Astrocyte of the cerebellum (primary cell): ENCODE results near the gene JUN.

Source experiments
- DNase-seq: peaks from one replicate; pipeline ENCODE4 v3.0.0-alpha.2; 2011; ENCODE audit warnings: low read depth
- H3K4me3 ChIP-seq: 2 replicates; pipeline ENCODE4 v1.5.1; 2011; ENCODE audit warnings: mild to moderate bottlenecking, low read depth, low read length, moderate library complexity
- in situ Hi-C: cut with HindIII; loops from 2 replicates; pipeline ENCODE4 v1.10.0; 2017; ENCODE audit warnings: low sequenced_read_pairs
- TF ChIP-seq, protein P1 (sequence below): IDR thresholded peaks from 2 replicates; pipeline ENCODE4 v1.5.1; 2012; ENCODE audit warnings: low read length, low read depth, moderate library complexity, mild to moderate bottlenecking; ENCODE audit errors: missing control alignments

JUN gene

DNA sequence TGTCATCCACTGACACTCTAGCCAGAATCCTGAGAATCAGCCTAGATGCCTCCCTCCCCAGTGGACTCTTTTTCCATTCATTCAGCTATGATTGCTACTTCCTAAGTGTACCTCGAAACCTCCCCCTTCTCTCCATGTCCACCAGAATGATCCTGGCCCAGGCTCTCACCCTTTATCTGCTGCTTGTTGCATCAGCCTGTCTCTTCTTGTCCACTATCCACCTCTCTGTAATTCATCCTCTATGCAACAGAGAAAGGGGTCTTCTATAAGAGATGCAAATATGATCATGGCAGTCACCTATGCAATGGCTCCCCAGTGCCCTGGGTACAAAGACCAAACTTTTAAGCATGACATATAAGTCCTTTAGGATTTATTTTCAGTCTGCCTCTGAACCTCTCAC is 37.7 kb downstream of the JUN start:
- TF ChIP-seq, protein P1, sequence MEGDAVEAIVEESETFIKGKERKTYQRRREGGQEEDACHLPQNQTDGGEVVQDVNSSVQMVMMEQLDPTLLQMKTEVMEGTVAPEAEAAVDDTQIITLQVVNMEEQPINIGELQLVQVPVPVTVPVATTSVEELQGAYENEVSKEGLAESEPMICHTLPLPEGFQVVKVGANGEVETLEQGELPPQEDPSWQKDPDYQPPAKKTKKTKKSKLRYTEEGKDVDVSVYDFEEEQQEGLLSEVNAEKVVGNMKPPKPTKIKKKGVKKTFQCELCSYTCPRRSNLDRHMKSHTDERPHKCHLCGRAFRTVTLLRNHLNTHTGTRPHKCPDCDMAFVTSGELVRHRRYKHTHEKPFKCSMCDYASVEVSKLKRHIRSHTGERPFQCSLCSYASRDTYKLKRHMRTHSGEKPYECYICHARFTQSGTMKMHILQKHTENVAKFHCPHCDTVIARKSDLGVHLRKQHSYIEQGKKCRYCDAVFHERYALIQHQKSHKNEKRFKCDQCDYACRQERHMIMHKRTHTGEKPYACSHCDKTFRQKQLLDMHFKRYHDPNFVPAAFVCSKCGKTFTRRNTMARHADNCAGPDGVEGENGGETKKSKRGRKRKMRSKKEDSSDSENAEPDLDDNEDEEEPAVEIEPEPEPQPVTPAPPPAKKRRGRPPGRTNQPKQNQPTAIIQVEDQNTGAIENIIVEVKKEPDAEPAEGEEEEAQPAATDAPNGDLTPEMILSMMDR = no peak
- no peak for DNase-seq
- in situ Hi-C loops = loop anchor here (25.0 kb wide), 1 partner anchor 1016 kb away; no protein-coding TSS in a partner anchor
- no peak overlapping the region for H3K4me3 ChIP-seq

DNA sequence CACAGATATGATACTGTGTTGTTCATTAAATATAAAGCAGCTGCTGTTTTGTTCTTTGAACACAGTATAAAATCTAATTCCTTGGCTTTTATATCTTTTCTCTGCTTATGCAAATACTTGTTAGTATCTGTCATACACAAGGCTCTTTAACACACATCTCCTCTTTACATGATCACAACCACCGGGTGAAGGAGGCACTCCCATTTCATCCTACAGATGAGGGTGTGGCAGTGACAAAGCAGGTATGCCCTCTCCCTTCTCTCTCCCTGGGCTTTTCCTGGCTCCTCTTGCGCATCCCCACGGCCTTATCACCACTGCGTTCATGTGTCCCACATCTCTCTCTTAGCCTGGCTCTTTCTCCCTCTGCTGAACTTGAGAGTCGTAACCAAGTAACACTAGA is 38.2 kb downstream of the JUN start:
- no peak for DNase-seq
- H3K4me3 ChIP-seq = no peak overlapping the region
- in situ Hi-C loops = loop anchor here (25.0 kb wide), 1 partner anchor 1017 kb away; no protein-coding TSS in a partner anchor
- TF ChIP-seq, protein P1 = no peak

DNA sequence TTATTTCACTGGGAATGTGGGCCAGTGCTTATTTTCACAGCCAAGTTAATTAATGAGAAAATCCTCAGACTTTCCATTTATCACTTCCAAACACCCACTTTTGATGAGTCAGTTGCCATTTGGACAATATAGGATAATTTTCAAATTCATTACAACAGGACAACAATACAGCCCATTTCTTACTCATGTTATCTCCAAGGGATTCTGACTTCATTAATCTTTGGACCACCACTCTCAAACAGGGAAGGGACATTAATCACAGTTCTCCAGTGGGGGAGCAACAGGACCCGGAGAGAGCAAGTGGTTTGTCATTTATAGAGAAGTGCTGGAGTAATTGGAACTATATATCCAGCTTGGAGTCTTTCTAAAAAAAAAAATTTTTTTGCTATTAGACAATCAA is 38.7 kb downstream of the JUN start:
- TF ChIP-seq, protein P1 = no peak
- no peak overlapping the region for H3K4me3 ChIP-seq
- DNase-seq = no peak
- in situ Hi-C loops = loop anchor here (25.0 kb wide), 1 partner anchor 1017 kb away; no protein-coding TSS in a partner anchor

DNA sequence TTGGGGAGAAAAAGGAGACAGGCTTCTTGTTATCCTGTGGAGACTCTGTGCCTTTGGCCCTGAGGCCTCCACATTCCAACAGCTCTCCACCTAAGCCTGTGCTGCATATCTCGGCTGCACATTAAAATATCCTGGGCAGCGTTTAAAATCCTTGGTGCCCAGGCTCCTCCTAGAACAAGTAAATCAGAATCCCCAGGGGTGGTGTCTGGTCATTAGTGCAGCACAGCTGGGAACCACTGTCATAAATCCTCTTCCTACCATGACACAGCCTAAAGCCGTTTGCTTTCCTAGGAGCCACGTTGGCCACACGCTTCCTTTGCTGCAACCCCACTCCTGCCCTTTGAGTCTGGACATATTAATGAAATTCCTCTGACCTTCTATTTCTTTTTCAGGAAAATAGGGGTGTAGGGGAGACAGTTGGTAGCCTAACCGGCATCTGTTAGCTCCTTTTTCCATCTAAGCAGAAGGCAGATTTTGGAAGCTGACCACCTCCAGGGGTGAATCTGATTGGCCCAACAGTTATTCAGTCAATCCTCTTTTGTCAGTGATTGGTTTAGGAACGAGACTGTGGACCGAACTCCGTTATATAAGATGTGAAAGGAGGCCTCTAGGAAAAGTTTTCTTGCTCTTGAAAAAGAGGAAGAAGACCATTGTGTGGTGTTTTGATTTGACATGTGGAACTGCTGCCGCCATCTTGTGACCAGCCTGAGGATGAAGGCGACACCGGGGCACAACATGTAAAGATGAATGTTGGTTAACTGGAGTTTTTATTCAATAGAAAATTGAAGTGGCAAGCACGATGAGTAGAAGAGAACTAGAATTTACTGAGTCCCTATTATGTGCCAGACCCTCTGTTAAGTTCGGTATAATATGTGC is 41.9 kb downstream of the JUN start:
- in situ Hi-C loops = loop anchor here (25.0 kb wide), 1 partner anchor 1020 kb away; no protein-coding TSS in a partner anchor
- DNase-seq = no peak
- TF ChIP-seq, protein P1 = no peak
- no peak overlapping the region for H3K4me3 ChIP-seq

DNA sequence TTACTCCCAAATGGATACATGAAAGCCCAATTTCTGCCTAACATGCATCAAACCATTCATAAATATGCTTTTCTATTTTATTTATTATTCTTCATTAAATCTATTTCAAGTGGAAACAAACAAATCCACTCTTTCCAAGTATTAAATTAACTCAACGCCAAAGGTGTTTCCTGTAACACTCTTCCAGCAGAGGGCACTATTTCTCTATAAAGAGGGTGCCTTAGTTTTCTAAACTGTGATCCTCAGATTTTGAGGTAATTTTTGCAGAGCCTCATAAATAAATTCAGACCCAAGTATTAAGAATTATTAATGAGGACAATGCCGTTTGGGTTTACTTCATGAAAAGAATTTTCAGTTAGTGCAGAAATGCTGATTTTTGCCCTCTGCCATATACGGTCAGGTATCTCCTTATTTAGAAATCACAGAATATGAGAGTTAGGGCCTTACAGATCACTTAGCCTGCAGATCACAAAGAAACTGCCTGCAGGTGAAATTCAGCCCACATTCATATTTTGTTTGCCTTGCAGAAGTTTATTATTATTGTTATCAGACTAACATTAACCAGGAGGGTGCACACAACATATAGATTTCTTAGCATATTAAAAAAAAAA is 43.9 kb downstream of the JUN start:
- TF ChIP-seq, protein P1 = peak; percentile 61
- H3K4me3 ChIP-seq = no peak overlapping the region
- in situ Hi-C loops = loop anchor here (25.0 kb wide), 1 partner anchor 1022 kb away; no protein-coding TSS in a partner anchor
- DNase-seq = peak; percentile 57

DNA sequence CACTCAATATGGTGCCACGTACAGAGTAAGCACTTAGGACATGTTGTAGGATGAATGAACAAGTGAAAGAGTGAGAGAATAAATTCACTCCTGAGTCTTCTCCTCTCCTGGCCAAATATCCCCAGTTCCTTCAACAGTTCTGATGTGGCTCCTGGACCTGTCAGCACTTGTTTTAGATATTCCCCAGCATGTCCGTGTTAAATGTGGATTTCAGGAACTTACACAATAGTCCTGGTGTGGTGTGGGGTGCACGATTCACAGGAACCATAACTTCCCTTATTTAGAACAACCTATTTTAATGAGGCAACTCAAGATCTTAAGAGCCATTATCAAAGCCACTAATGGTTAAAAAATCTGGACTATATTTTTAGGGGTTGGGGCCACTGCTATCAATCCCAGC is 45.0 kb downstream of the JUN start:
- DNase-seq = no peak
- TF ChIP-seq, protein P1 = no peak
- no peak overlapping the region for H3K4me3 ChIP-seq
- in situ Hi-C loops = loop anchor here (25.0 kb wide), 1 partner anchor 1023 kb away; no protein-coding TSS in a partner anchor
